HG02588 (cell line): Measurements from ENCODE around the gene HNRNPUL1.

Experiments
- ATAC-seq: cut with Tn5 transposase; IDR thresholded peaks from one replicate; pipeline ENCODE4 v1.9.1; 2021; ENCODE audit warnings: mild to moderate bottlenecking, moderate library complexity; ENCODE audit not compliant: unreplicated experiment

Gene HNRNPUL1

GRCh38 chr19:41307090-41307875 is 43.1 kb downstream of the HNRNPUL1 start:
- no peak for ATAC-seq

DNA sequence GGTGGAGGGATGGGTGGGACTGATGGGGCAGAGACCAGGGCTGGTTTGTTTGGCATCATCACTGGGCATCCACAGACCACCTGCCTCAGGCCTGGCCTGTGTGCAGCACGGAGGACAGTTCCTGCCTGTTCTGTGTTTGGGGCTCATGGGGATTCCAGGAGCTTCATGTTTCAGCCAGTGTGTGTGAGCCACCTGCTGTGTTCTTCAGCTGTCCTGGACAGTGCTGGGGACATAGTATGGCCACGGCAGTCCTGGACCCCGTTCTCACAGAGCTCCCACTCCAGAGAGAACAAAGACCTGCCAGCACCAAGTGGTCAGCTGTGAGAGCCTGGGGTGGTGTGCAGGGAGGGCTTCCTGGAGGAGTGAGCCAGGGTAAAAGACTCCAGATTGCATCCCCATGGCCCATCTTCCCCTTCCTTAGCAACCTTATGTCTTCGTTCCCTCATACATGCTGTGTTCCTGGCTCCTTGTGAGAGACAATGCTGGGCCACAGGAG is 43.8 kb downstream of the HNRNPUL1 start:
- ATAC-seq = no peak

DNA sequence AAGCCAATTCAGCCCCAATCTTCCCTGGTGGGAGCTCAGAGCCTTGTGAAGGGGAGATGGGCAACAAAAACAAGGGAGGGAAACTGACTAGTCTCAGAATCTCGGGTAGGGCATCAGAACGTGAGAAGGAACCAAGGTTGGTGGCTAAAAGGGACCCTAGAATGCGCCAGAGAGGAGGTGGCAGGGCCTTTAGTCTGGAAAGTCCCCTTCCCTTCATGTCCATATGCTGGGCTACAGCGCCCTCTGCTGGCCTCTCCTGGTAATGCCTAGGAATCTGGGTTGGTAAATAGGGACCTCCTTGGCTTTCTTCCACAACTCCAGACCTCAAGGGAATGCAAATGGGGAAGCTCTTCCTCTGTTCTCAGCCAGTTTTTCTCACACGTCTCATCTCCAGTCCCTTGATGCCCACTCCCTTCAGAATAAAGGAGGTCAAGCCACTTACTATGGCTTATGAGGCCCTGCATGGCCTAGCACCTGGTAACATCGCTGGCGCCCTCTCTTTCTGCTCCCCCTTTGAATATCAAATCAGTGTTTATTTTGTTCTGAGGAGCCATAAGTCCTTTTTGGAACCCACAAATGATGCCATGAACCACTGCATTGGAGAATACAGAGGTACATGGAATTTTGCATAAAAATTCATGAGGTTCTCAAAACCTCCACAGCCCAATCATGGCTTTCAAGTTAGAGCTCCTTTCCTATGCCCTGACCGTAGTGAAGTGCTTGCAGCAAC is 44.4 kb downstream of the HNRNPUL1 start:
- no peak for ATAC-seq

DNA sequence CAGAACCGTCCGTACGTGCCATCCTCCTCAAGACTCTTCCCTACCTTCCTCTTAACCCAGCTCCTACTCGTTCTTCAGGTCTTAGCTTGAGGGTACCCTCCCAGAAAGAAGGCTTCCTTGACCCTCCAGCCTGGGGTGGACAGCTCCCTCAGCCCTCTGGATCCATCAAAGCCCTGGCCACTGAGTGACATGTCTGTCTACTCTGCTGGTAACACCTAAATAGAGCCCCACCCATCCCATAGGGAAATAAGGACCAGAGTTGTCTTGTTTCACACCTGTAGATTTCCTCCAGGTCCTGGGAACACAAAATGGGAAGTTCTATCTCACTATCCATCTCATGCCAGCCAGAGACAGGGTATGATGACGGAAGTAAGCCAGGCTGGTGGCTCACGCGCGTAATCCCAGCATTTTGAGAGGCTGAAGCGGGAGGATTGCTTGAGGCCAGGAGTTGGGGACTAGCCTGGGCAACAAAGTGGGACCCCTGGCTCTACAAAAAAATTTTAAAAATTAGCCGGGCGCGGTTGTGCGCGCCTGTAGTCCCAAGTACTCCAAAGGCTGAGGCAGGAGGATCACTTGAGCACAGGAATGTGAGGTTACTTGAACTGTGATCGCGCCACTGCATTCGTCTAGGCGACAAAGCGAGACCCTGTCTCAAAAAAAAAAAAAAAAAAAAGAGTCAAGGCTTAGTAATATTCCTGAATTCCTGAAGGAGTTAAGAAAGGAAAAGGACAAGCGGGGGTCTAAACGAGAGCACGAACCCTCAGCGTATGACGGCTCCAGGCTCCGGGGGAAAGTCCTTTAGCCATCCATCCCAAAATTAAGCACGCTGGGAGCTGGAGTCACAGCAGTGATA is 45.2 kb downstream of the HNRNPUL1 start:
- no peak for ATAC-seq

DNA sequence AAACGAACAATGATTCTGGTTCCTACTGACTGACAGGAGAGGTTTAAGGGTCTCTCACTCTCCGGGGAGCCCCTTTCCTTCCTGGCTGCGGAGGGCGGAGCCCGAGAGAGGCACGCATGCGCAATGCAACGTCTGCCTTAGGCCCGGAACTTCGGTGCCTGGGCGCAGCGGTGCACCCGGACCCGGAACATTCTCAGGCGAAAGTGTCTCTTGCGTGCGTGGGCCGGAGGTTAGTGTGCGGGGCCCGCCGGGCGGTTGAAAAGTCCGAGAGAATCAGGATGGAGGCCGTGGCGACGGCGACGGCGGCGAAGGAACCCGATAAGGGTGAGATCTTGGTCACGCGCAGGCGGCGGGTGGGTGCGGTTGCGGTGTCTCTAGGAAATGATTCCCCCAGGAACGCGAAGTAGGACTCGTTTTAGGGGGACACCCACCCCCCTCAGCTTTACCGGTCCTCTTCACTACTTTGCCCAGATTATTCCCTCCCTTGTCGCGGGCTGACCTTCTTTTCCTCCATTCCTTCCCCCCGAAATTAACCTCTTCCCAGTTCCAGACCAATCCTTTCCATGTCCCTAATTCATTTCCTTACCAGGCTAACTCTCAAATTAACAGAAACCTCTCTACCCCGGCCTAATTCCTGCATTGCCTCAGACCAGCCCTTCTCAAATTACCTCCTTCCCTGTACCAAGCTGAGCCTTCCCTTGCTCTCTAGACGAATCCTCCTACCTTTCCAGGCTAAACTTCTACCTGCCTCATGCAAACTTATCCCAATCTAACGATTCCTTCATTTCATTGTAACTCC is 46.1 kb downstream of the HNRNPUL1 start, which contains the start of gene CCDC97:
Gene CCDC97, plus strand, starts transcription at position 140 of the 799 bp plus-strand sequence. Its CDS starts 139 bp downstream, at position 279.
- ATAC-seq = peak; percentile 53

- no peak for ATAC-seq
Observed at GRCh38 chr19:41311072-41311471, 46.9 kb downstream of the HNRNPUL1 start.

GRCh38 chr19:41311613-41312012 is 47.4 kb downstream of the HNRNPUL1 start:
- ATAC-seq = no peak

- ATAC-seq = no peak
Observed at GRCh38 chr19:41316306-41316920, 52.2 kb downstream of the HNRNPUL1 start.

GRCh38 chr19:41318696-41319499 is 54.7 kb downstream of the HNRNPUL1 start:
- ATAC-seq = no peak

- no peak for ATAC-seq
Observed at GRCh38 chr19:41319500-41320184, 55.5 kb downstream of the HNRNPUL1 start.

DNA sequence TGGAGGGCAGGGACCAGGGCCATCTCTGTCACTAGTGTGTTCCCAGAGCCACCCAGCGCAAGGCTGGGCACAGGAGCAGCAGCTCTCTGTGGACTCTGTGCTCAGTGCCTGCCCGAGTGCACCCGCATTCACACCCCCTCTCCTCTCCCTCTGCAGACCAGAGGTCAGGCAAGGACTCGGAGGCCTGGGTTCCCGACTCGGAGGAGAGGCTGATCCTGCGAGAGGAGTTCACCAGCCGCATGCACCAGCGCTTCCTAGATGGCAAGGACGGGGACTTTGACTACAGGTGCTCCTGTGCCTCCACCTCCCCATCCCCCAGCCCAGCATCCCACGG is 56.0 kb downstream of the HNRNPUL1 start:
- no peak for ATAC-seq

DNA sequence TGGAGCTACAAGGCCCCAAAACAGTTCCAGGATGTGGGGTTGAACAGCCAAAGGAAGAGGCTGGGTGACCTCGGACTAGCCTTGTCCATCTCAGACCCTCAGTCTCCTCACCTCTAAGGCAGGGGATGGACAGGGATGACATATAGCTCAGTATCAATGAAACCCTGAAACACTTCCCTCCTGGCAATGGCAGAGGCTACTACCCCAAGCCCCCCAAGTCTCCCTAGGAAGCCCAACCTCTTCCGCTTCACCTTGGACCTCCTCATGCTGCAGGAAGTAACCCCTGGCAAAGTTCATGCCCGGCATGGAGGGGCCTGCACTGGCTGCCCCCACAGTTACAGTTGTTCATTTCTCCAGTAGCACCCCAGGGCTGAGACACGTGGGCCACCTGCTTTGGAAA is 56.4 kb downstream of the HNRNPUL1 start:
- no peak for ATAC-seq

DNA sequence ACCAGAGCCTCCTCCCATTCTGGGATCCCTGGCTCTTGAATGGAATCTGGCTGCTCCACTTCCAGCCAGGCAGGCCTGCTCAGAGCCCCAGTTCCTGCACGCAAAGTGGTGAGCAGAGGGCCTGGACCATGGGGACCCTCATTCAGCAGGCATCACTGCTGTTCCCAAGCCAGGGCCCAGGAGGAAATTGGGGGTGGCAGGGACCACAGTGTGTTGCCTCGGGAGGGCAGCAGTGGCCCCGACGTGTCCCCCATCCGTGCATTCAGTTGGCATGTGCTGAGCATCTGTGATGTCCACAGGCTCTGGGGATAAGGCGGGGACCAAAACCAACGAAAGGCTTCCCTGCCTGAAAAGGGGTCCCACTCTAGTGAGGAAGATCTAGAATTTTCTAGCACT is 57.0 kb downstream of the HNRNPUL1 start:
- ATAC-seq = no peak

DNA sequence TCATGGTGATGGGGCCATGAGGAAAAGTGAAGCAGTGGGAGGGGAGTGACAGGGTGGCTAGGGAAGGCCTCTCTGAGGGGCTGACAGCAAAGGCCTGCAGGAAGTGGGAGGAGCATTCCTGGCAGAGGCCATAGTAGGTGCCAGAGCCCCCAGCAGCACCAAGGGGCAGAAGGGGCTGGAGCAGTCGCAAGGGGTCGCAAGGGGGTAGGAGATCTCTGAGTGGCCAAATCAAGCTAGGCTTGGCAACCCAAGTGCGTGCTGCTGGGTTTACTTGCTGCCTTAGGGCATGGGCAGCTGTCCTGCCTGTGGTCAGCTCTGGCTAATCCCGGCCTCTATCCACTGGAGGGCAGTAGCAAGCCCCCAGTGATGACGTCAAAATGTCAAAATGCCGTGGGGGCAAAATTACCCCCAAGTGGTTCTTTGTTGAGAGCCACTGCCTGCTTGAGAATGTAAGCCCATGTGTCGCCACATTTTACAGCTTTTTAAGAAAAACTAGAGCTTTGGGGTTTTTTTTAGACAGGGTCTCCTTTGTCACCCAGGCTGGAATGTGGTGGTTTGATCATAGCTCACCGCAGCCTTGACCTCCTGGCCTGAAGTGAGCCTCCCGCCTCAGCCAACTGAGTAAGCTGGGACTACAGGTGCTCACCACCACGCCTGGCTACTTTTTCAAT is 57.6 kb downstream of the HNRNPUL1 start:
- ATAC-seq = no peak

DNA sequence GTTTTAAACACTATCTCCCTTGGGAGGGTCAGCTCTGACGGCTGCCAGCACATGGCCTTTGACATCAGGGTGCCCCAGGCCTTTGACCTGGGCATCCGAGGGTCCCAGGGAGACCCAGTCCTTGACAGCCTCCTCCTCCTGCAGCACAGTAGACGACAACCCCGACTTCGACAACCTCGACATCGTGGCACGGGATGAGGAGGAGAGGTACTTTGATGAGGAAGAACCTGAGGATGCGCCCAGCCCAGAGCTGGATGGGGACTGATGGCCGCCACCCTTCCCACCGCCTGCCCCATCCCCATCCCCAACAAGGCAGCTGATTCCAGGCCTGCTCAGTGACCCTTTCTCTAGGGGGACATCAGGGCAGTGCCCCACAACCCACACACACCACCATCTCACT is 58.3 kb downstream of the HNRNPUL1 start:
- ATAC-seq = no peak

DNA sequence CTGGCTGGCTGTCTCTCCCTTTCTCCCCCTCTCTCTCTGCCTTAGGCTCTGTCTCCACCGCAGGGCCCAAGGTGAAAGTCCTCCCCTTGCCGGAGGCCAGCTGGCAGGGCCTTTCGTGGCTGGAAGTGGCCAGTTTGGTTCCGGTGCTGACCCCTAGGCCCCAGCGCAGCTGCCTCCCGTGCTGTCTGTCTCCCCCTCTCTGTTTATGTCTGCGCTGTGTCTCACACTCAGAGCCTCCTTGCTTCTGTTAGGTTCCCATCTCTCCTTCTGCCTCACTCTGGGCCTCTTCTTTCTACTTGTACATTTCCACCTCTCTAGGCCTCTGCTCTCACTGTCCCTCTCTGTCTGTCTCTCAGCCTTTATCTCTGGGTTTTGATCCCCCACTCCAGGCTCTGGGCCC is 58.9 kb downstream of the HNRNPUL1 start:
- no peak for ATAC-seq

DNA sequence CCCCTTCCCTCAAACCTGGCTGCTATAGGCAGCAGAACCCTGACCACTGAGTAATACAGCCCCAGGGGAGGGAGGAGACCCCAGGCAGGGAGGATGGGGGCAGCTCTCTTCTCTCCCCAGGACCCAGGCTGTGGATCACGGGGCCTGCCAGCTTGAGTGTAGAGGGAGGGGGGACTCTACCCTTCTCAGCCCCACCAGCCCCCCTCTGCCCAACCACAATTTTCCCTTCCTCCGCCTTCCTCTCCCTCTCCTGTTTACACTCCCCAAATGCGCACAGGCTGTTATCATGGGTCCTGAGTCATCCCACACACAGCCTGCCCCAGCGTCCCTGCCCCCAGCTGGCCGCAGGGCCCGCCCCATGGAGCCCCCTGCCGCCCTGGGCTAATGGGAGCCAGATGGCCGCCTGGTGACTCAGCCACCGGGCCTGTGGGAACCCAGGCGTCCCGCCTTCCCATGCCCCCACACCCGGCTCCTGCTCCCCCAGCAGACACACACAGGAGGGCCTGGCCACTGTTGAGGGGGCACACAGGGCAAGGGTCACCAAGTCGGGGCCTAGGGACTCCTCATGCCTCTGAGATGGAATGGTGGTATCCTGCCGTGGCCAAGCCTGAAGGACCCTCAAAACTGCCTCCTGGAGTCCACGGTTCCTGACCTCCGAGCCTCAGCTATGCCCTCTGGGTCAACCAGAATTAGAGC is 59.4 kb downstream of the HNRNPUL1 start:
- no peak for ATAC-seq
